GM21825 (cell line): ENCODE measurements around the gene SRXN1.

Source experiments
- ATAC-seq: cut with Tn5 transposase; IDR thresholded peaks from one replicate; pipeline ENCODE4 v1.9.1; 2021; ENCODE audit warnings: mild to moderate bottlenecking, moderate library complexity; ENCODE audit not compliant: unreplicated experiment

The SRXN1 gene

DNA sequence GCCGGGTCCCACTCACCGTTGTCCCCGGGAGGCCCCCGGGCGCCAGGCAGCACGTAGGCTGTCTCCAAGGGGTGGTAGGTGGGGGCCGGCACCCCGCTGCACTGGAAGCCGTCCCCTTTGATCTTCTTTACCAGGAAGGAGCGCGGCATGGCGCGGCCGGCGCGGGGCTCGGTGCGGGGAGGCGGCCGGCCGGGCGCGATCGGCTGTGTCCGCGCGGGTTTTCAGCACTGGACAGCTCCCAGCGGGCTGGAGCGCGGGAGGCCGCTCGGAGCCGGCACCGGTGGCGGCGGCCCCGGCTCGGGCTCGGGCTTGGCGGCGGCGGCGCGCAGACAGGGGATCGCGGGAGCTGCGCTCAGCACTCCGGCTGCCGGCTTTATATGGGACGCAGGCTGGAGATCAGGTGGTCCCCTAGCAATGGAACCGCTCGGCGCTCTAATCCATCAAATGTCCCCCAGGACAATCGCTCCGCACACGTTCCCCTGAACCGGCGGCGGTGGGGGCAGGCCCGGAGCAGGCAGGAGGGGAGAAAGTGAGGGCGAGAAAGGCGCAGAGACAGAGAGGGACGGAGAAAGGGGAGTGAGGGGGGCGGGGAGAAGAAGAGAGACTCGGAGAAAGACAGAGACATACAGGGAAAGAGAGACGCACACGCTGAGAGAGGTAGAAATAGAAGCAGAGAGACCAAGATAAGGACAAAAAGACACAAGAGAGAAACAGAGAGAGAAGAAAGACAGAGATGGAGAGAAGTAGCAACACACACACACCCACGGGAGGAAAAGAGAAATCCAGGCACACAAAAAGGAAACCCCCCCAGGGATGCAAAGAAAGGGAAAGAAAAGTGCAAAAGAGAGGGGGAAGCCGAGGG is 22.7 kb upstream of the SRXN1 start, which contains the start of gene SCRT2:
Gene SCRT2, minus strand, starts transcription at position 350 of the 862 bp plus-strand sequence. Its CDS starts 201 bp downstream, at position 149.
- ATAC-seq, result no peak

- no peak for ATAC-seq
Measured at GRCh38 chr20:675033-675452, 22.0 kb upstream of the SRXN1 start.

GRCh38 chr20:673603-674001 is 20.6 kb upstream of the SRXN1 start:
- ATAC-seq, result no peak

GRCh38 chr20:672963-673602 is 20.1 kb upstream of the SRXN1 start:
- ATAC-seq, result no peak

- no peak for ATAC-seq
Measured at GRCh38 chr20:671252-672030, 18.4 kb upstream of the SRXN1 start.

DNA sequence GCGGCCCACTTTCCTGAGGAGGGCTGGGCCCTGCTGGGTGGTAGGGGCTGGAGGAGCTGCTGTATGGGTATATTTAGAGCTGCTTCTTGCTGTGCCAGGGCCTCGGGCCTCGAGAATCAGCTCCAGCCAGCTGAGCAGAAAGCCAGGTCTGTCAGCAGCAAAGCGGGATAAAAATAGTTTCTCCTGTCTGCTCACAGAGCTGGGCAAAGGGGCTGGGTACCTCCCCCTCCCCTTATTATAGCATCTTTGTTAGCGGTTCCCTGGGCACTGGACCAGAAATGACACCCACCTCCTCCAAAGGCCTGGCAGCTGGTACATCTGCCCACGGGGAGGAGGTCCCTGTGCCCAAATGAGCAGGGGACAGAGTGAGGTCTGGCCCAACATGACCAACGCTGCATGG is 16.6 kb upstream of the SRXN1 start:
- ATAC-seq, result no peak

GRCh38 chr20:668638-669037 is 15.6 kb upstream of the SRXN1 start:
- no peak for ATAC-seq

DNA sequence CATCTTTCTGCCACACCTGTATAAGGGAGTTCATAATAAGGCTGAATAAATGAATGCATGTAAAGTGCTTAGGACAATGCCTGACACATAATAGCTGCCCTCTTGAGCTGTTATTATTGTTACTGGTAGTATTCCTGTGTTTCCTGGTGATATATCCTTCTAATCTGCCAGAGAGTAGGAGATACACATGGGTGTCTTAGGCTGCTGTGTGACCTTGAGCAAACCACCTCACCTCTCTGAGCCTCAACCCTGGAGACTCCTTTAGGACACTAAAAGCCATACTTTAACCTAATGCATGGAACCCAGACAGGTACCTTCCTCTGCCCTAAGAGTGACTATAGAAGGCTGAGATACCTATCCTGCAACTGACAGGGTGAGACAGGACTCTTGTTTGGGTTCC is 15.1 kb upstream of the SRXN1 start:
- ATAC-seq, result no peak

GRCh38 chr20:667351-668034 is 14.5 kb upstream of the SRXN1 start:
- ATAC-seq, result no peak

DNA sequence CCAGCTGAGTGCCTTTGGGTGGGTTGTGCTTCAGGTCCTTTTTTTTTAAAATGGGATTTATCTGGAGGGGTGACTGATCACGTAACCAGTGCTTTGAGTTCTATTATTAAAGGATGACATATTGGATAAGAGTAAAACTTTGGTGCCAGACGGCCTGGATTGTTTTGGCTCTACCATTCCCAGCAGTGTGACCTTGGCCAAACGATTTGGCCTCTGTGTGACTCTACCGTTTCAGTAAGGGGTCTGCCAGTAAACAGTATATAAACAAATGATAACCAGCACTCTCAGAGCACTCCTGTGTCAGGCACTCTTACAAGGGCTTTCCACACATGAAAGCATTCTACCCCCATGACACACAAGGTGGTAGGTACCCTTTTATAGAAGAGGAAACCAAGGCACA is 13.9 kb upstream of the SRXN1 start:
- no peak for ATAC-seq

- no peak for ATAC-seq
Measured at GRCh38 chr20:665276-665675, 12.3 kb upstream of the SRXN1 start.

DNA sequence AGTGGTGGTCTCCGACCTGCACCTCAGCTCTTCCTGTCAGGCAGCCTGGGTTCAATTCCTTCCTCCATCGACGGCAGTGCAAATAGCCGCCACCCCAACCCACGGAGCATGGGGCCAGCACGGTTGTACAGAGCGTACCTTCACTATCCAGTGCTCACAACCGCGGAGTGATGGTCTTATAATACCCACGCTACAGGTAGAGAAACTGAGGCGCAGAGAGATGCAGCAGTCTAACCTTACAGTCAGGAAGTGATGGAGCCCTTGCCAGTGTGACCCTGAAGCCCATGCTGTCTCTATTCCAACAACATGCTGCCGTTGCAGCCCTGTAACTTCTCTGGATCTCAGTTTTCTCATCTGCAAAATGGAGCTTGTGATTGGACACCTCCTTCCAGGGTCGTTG is 11.6 kb upstream of the SRXN1 start:
- ATAC-seq, result no peak

GRCh38 chr20:664151-664550 is 11.2 kb upstream of the SRXN1 start:
- ATAC-seq, result no peak

DNA sequence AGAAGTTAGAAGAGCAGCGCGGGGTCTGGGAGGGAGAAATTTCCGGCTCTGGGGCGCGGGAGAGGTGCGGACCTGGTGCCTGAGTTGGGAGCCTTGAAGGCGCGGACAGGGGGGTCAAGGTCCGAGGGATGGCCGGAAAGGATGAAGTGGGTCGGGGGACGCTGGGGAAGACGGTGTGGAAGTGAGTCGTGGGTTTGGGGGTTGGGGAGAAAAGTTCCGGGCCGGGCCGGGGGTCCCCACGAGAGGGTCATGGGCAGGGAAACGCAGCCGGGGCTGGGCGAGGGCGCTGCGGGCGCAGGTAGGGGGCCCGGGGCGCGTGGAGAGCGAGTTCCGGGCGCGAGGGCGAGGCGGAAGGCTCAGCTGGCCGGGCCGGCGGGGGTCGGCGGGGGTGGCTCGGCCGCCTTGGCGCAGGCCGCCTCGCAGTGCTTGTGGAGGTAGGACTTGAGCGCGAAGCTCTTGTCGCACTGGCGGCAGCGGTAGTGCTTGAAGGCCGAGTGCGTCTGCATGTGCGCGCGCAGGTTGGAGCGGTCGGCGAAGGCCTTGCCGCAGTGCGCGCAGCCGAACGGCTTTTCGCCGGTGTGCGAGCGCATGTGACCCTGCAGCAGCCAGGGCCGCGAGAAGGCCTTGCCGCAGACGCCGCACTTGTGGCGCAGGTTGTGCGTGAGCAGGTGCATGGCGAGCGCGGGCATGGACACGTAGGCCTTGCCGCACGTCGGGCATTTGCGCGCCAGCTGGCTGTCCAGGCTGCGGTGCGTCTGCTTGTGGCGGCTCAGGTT is 10.5 kb upstream of the SRXN1 start:
- no peak for ATAC-seq

DNA sequence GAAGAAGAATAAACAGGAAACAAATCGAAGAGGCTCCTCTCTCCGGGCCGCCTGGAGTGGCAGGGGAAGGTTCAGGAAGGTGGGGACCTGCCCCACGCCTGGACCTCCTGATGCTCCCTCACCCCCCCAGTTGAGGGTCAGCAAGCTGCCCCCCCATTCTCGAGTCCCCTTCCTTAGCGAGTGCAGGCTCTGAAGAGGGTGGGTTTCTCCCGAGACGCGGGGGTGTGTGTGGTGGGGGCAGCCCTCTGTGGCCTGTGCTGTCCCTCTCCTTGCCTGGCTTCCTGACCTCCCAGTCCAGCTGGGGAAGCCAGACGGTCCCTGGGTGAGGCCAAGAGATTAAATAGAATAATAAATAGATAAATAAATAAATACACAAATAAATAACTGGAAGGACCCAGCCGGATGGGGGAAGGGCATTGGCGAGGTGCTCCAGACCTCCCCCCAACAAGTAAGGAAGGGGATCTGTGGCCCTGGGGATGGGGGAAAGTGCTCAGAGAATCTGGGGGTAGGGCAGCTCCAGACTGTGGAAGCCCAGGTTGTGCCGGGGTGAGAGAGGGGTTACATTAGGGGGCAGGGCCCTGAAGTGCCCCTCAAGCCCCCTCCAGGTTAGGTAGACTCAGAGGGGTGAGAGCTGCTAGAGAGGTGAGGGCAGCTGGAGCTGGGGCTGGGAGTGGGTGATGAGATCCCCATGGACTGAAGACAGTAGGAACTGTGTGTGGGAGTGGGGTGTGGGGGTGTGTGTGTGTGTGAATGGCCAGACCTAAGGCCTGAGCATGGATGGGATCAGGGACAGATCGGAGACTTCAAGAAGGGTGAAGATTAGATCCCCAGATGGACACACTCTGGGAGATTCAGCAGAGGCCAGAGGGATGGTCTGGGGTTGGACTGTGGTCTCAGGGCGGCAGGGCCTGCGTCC is 9.5 kb upstream of the SRXN1 start:
- ATAC-seq, result no peak

GRCh38 chr20:661474-662270 is 8.7 kb upstream of the SRXN1 start:
- no peak for ATAC-seq

DNA sequence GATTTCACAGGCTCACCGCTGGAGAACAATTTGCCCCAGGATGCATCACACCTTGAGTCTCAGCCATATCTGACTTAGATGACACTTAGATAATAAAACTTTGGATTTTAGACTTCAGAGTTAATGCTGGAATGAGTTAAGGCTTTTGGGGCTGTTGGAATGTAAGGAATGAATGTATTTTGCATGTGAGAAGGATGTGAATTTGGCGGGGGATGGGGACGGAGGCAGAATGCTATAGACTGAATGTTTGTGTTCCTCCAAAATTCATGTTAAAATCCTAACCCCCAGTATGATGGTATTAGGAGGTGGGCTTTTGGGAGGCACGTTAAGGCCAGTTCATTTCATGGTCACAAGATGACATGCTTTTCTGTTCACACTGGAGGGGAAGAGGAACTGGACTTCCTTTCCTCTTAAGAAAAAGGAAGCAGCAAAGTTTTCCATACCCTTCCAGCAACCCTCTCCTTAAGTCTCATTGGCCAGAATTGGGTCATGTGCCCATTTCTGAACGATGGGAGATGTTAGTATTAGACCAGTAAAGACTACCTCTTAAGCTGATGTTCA is 5.8 kb upstream of the SRXN1 start:
- ATAC-seq, result no peak

GRCh38 chr20:658202-658601 is 5.2 kb upstream of the SRXN1 start:
- no peak for ATAC-seq
